Right atrium auricular region (tissue), 2 donors: ENCODE measurements around the gene OMP. TPM values are rescaled to one million over a fixed set of nuclear protein-coding genes. Genes with fewer than 3 reads are reported as not detected.

Experiments used
- DNase-seq: peaks from one replicate; pipeline ENCODE4 v3.0.0-alpha.2; 2019; ENCODE audit warnings: low spot score
- H3K27ac ChIP-seq, 2 donors: fragments of 200-600 bp; sonication (generic); 1 replicate in 1 of 2; 2 replicates in 1 of 2; pipeline ENCODE4 v1.5.1; 2016 to 2019
- H3K27me3 ChIP-seq, 2 donors: fragments of 200-600 bp; sonication (generic); one replicate each; pipeline versions ENCODE4 v1.5.1 to v1.6.0; 2017 to 2019
- H3K36me3 ChIP-seq: fragments of 200-600 bp; sonication (generic); one replicate; pipeline ENCODE4 v1.5.1; 2016
- H3K4me1 ChIP-seq, 2 donors: fragments of 200-600 bp; sonication (generic); one replicate each; pipeline versions ENCODE4 v1.5.1 to v1.6.0; 2017 to 2019
- H3K4me3 ChIP-seq, 2 donors: fragments of 200-600 bp; sonication (generic); 1 replicate in 1 of 2; 2 replicates in 1 of 2; pipeline ENCODE4 v1.5.1; 2017 to 2019; ENCODE audit warnings: mild to moderate bottlenecking in 1 of 2, moderate library complexity in 1 of 2
- H3K9me3 ChIP-seq, 2 donors: fragments of 200-600 bp; sonication (generic); one replicate each; pipeline ENCODE4 v1.5.1; 2019
- CTCF ChIP-seq, 2 donors: fragments of 200-600 bp; sonication (generic); IDR thresholded peaks; one replicate each; pipeline ENCODE4 v1.5.1; 2019; ENCODE audit warnings: antibody characterized with exemption in 2 of 2
- total RNA-seq, 2 donors: library from RNA; depleted of rRNA; stranded (reverse); fragments of >200 nt; gene quantifications; one replicate each; pipeline ENCODE4 v1.1.0, GENCODE V29; 2016

OMP gene
- total RNA-seq, 2 donors from 2014 or later, result not detected

GRCh38 chr11:77109236-77110019 lies 6.8 kb downstream of the OMP start:
- DNase-seq, result no peak
- no peak for TF ChIP-seq CTCF (IDR thresholded peaks at IDR 0.05)

GRCh38 chr11:77110836-77111235 lies 8.2 kb downstream of the OMP start:
- H3K4me3 ChIP-seq, result no peak overlapping the region
- no peaks in the 10 kb centered on the region for H3K27me3 ChIP-seq
- H3K36me3 ChIP-seq, result no peaks in the 10 kb centered on the region
- H3K4me1 ChIP-seq, result peaks cover 0 to 11% of the 10 kb centered on the region in 2 donors
- no peak for TF ChIP-seq CTCF (IDR thresholded peaks at IDR 0.05)
- DNase-seq, result no peak
- no peak overlapping the region for H3K27ac ChIP-seq
- no peaks in the 10 kb centered on the region for H3K9me3 ChIP-seq

More at GRCh38 chr11:77109236-77110019, 6.8 kb downstream of the OMP start:
- Histone ChIP-seq H3K36me3 (no peaks in the 10 kb centered on the region), H3K4me3 (no peak overlapping the region), H3K9me3 (no peaks in the 10 kb centered on the region), H3K27ac (no peak overlapping the region), H3K27me3 (no peaks in the 10 kb centered on the region), H3K4me1 (peaks cover 0 to 11% of the 10 kb centered on the region in 2 donors)

- Histone ChIP-seq H3K27ac (no peak overlapping the region), H3K4me3 (no peak overlapping the region), H3K4me1 (peaks cover 0 to 11% of the 10 kb centered on the region in 2 donors), H3K9me3 (no peaks in the 10 kb centered on the region), H3K27me3 (no peaks in the 10 kb centered on the region), H3K36me3 (no peaks in the 10 kb centered on the region)
- no peak for DNase-seq
- no peak for TF ChIP-seq CTCF (IDR thresholded peaks at IDR 0.05)
These were observed 8.6 kb downstream of the OMP start for GRCh38 chr11:77111277-77111676.

- Histone ChIP-seq H3K27ac (no peak overlapping the region), H3K4me1 (peaks cover 0 to 11% of the 10 kb centered on the region in 2 donors), H3K36me3 (no peaks in the 10 kb centered on the region), H3K27me3 (no peaks in the 10 kb centered on the region), H3K4me3 (no peak overlapping the region), H3K9me3 (no peaks in the 10 kb centered on the region)
- TF ChIP-seq CTCF (IDR thresholded peaks at IDR 0.05), result no peak
- no peak for DNase-seq
These were observed 9.3 kb downstream of the OMP start for GRCh38 chr11:77111946-77112345.

- Histone ChIP-seq H3K9me3 (no peaks in the 10 kb centered on the region), H3K4me1 (peaks cover 0 to 4% of the 10 kb centered on the region in 2 donors), H3K4me3 (no peak overlapping the region), H3K27ac (no peak overlapping the region), H3K36me3 (no peaks in the 10 kb centered on the region), H3K27me3 (no peaks in the 10 kb centered on the region)
- no peak for DNase-seq
- no peak for TF ChIP-seq CTCF (IDR thresholded peaks at IDR 0.05)
These were observed 10.2 kb downstream of the OMP start for GRCh38 chr11:77112641-77113381.
